Measurements from ENCODE around the gene TCF3.

DNA sequence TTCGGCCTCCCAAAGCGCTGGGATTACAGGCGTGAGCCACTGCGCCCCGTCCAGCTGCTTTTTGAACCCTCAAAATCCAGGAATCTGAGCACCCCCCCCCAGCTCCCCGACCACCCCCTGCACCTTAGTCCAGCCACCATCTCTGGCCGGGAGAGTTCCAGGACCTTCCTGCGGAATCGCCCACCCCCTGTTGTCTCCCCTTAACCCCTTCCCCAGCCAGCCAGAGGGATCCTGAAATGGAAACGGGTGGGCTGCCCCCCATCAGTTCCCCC, 59.0 kb downstream of the TCF3 start:
- TF ChIP-seq CTCF (IDR thresholded peaks at IDR 0.05; ENCODE audit: insufficient read depth, low read length, poor library complexity, severe bottlenecking) = no peak
- no peak for TF ChIP-seq EZH2phosphoT487 (conservative IDR thresholded peaks at IDR 0.05; ENCODE audit: low read length)
